Anterior cingulate cortex (tissue), 58 donors: Measurements from ENCODE around the gene CAPN10.

Source experiments
- DNase-seq, 58 donors: peaks; one replicate each; lab custom pipeline; 2025; lab: John Stamatoyannopoulos, UW

The CAPN10 gene

DNA sequence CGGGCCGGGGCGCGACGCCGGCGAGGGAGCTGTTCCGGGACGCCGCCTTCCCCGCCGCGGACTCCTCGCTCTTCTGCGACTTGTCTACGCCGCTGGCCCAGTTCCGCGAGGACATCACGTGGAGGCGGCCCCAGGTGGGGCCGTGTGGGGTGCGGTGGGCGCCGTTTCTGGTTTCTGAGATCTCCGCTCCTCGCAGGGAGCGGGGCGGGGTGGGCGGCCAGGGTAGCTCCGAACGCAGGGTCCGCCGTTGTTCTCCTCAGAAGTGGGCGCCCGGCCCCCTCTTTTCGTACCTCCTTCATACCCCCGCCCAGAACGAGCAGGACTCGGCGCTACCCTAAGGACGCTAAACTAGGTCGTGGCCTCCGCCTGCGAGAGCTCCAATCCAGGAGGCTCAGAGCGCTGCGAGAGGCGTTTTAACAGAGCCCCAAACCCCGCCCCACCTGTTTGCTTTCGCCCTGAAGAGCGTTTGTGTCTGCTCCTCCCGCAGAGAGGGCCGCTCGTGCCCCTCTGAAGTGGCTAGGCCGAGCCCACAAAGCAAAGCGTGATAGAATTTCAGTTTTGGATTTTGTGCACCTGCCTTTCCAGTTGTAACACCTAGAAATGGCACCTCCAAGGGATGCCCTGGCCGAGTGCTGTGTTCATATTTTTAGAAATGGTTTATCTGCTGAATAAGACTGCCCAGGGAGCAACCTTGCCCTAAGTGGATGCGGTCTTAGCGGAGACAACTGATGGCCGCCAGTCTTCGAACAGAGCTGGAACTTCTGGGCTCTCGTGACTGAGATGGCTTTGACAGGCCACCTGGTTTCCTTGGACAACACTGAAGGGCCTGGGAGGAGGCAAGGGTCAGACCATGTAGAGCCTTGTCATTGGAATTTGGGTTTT is 626 bp downstream of the CAPN10 start:
- no peak for DNase-seq

DNA sequence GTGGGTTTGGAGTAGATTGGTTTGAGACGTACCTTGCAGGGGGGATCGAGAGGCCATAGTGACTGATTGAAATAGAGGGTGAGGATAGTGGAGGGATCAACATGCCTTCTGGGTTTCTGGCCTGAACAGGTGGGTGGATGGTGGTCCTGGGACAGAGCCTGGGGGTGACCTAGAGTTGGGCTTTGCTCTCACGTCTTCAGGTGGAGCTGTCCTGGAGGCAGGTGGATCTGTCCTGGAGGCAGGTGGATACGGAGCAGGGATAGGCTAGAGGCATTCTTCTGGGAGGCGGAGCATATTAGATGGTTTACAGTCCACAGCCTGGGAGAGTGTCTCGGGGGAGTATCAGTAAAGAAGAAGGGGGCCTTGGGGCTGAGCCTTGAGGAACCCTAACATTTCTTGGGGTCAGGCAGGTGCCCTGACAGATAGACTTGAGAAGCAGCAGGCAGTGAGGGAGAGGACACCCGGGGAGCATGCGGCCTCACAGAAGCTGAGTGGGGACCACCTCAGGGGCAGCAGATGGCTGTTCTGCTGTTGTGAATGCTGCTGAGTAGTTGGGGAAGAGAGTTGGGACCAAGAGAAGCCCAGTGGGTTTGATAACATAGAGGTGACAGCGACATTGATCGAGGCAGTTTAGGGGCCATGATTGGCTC is 1.6 kb downstream of the CAPN10 start:
- DNase-seq = no peak

DNA sequence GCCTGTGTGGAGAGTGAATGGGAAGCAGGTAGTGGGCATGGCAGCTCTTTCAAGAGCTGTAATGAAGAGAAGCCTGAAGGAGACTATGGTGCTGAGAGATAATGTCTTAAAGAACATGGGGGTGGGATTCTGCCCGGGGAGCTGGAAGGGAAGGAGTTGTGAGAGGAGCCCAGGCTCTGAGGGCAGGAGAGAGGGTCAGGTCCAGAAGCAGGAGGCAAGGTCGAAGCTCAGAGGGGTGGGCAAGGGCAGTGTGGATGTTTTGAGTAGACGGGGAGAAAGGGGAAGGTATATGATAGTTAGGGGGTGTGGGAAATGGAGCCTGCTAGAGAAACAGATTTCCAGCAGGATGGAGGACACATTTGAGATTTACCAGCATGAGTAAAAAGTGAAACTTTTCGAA is 2.1 kb downstream of the CAPN10 start:
- DNase-seq = no peak

GRCh38 chr2:240589375-240589774 is 2.8 kb downstream of the CAPN10 start:
- no peak for DNase-seq

DNA sequence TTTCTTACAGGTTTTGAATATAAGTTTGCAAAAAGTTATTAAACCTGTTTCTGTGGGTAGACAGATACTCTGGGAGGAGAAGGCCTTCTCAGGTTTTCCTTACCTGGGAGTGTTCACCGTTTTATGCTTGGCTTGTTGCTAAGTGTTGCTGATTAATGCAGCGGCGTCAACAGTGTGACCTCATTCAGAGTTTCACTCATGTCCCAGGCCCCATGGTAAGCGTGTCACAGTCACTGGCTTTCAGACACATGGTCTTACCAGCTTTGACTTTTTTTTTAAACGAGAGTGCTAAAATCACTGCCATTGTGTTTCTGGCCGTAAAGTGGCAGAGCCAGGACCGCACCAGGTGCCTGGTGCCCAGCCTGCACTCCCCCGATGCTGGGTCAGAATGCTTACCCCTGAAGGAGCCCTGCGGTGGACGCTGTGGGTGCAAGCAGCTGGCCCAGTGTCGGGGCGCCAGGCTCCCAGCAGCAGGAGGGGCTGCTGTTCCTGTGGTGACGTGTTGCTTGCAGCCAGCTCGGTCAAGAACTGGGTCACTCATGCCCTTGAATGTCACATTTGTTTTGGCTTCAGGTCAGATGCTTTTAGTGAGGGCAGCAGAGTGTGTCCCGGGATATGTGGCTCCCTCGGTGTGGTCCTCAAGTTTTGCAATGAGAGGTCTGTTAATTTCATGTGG is 3.5 kb downstream of the CAPN10 start:
- no peak for DNase-seq

GRCh38 chr2:240590681-240591111 is 4.2 kb downstream of the CAPN10 start:
- DNase-seq = no peak

- DNase-seq = no peak
Measured at GRCh38 chr2:240591226-240591625, 4.7 kb downstream of the CAPN10 start.

- DNase-seq = no peak
Measured at GRCh38 chr2:240591784-240592183, 5.2 kb downstream of the CAPN10 start.

DNA sequence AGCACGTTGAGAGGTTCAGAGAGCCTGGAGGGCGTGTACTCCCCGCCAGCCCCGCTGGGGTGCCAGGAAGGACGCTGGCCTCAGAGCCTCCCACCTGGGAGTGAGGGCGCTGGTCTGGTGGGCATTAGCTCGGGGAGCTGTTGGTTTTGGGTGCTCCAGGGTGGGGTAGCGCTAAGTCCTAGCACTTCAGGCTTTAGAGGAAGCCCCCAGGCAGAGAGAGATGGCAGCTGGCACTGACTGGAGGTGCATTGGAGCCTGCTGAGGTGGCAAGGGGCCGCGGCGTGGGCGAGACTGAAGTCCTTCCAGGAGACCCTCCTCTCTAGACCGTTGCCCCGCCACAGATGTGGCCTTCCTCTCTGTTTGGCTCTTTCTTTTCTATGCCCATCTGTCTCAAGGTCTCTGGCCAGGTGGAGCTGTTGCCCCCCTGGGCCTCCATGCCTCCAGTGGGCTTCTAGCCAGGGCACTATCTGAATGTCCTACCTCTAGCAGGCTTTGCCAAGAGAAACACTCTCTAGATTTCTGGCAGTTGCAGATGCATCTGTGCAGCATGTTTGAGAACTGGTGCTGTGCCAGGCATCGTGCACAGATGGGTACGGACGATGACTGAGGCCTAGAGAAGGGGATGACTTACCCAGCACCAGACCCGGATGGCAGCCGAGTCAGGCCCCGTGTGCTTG is 6.6 kb downstream of the CAPN10 start:
- peak in 6 of 58 donors; percentile 24 to 54 (median 34) for DNase-seq

GRCh38 chr2:240593703-240594451 is 7.3 kb downstream of the CAPN10 start:
- no peak for DNase-seq

GRCh38 chr2:240594511-240595380 is 8.2 kb downstream of the CAPN10 start:
- peak in 2 of 58 donors; percentile 21 to 49 for DNase-seq

- DNase-seq = peak in 2 of 58 donors; percentile 20 to 32
Measured at GRCh38 chr2:240595381-240596079, 9.0 kb downstream of the CAPN10 start.

GRCh38 chr2:240596080-240596460 is 9.5 kb downstream of the CAPN10 start:
- DNase-seq = no peak

DNA sequence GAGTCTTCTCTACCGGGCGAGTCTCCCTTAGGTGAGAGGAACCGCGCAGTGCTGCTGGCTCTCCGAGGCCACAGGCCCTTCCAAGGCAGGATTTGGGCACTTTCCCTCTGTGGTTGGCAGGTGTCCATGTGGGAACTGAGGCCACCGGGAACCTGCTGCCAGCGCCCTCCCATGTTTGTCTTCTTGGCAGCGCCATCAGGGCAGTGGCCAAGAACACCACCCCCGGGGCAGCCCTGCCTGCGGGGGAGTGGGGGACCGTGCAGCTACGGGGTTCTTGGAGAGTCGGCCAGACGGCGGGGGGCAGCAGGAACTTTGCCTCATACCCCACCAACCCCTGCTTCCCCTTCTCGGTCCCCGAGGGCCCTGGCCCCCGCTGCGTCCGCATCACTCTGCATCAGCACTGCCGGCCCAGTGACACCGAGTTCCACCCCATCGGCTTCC is 10.0 kb downstream of the CAPN10 start:
- peak in 55 of 58 donors; percentile 10 to 90 (median 70) for DNase-seq

- no peak for DNase-seq
Measured at GRCh38 chr2:240597054-240597418, 10.5 kb downstream of the CAPN10 start.

- no peak for DNase-seq
Measured at GRCh38 chr2:240597419-240598181, 11.1 kb downstream of the CAPN10 start.

DNA sequence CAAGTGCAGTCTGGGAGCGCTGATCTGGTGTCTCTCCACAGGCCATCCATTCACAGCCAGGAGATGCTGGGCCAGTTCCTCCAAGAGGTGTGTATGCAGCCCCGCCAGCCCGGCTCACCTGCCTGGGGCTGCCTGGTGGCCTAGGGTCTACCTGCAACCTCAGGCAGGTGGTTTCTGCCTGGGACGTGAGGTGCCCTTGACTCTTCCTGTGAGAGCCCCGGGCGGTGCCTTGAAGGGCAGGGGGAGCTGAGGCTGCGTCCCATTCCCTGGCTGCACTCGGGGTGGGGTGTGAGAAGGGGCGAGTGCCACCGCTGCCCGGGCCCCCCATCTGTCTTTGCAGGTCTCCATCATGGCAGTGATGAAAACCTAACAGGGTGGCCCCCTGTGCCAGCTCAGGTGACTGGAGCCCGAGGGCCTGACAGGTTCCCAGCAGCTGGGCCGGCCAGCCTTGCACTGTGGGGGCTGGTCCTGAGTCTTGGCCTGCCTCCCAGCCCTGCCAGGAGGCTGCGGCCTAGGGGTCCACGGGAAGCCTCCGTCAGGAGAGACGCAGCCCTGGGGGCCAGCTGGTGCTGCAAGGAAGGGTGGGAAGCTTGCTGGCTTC is 11.9 kb downstream of the CAPN10 start:
- DNase-seq = no peak
